ENCODE measurements around the gene NFYC. TPM values are rescaled to one million over a fixed set of nuclear protein-coding genes. Genes with fewer than 3 reads are reported as not detected.
A peak's percentile ranks its signal among the peaks of the same experiment; 100 is the strongest.

NFYC gene
- total RNA-seq, 2 donors from 2014 or later = 60.1 to 71.1 TPM

DNA sequence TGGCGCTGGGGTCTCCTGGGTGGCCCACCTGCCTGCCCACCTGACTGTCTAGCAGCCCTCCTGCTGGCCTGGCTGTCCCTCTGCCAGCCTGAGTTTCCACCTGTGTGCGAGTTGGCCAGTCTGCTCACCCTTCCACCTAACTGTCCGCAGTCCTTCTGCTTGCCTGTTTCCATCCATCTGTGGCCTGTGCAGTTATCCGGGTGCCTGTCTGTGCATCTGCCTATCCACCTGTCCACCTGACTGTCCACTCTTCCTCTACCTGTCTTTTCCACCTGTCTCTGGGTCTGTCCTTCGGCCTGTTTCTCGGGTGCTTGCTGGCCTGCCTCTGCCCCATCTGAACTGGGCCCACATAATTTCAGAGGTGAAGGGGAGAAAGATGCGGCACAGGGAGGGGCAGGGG is 93.9 kb downstream of the NFYC start:
- ATAC-seq = no peak
- intact Hi-C loops (cut with DNase I) = no loop called here
- DNase-seq = no peak

- intact Hi-C loops (cut with DNase I) = no loop called here
- ATAC-seq (no peak), DNase-seq (no peak)
These were observed 94.9 kb downstream of the NFYC start for GRCh38 chr1:40786171-40786994.

DNA sequence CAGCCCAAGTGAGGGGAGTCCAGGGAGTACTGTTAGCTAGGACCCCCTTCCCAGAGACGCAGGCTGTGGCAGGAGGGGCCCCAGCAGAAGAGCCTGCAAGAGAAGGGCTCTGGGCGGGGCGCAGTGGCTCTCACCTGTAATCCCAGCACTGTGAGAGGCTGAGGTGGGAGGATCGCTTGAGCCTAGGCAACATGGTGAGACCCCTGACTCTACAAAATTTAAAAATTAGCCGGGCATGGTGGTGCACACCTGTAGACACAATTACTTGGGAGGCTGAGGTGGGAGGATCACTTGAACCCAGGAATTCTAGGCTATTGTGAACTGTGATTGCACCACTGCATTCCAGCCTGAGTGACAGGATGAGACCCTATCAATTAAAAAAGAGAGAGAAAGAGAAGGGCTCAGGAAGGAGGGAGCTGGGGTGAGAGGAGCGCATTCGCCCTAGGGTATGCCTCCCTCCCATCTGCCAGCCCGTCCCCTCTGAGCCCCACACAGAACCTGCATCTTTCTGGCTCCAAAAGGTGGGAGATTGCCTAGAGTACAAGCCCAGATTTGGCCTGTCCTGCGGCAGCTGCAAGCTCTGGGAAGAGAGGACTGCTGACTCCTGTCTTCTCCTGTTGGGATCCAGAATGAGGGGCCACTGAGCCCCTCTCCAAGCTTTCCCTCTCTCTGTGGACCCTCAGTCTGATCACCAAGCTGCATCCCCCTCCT is 95.6 kb downstream of the NFYC start:
- ATAC-seq = no peak
- DNase-seq = no peak
- intact Hi-C loops (cut with DNase I) = no loop called here

GRCh38 chr1:40787737-40788560 is 96.4 kb downstream of the NFYC start:
- ATAC-seq = no peak
- intact Hi-C loops (cut with DNase I) = no loop called here
- no peak for DNase-seq

DNA sequence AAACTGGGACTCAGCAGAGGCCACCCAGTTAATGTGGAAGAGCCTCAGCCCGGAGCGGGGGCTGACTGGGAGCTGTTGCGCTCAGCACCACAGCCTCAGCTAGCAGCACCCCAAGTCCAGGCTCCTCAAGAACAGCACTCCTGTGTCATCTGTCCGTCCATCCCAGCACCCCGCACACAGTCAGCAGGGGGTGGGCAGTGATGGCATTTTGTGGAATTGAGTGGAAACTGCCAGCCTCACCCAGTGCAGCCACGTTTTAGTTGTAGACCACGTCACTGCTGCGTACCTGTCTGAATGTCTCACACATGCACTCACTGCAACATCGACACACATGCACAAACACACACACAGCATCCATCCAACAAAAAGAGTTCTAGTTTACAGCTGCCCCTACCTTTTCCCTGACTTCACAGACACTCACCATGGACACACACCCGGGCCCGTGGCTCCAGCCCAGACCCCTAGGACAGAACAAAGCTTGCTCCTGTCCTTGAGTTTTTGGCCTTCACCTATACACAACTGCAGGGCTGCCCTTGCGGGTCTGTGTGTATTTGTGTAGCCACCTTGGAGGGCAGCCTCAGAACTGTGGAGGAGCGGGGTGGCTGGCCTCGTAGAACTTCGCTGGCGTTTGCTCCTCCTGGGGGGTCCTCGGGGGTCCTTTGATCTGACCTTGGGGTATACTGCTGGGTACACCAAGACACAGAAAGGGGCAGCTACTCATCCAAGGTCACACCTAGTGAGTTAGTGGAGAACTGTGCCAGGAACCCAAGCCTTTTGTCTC is 97.2 kb downstream of the NFYC start:
- ATAC-seq (no peak), DNase-seq (no peak)
- intact Hi-C loops (cut with DNase I) = no loop called here

DNA sequence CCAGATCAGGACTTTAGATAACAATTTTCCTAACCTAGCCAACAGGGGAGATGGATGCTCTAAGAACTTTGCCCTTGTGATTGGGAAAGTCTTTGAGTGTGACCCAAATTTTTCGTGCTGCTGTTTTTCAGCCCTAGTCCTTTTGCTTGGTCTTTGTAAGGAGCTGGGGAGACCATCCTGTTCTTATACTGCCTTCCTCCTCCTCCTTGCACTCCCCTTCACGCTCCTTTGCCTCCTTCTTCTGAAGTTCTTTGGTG is 97.8 kb downstream of the NFYC start:
- ATAC-seq (no peak), DNase-seq (no peak)
- intact Hi-C loops (cut with DNase I) = no loop called here

- no peak for DNase-seq
- no peak for ATAC-seq
- intact Hi-C loops (cut with DNase I) = no loop called here
These were observed 98.3 kb downstream of the NFYC start for GRCh38 chr1:40789661-40790430.

DNA sequence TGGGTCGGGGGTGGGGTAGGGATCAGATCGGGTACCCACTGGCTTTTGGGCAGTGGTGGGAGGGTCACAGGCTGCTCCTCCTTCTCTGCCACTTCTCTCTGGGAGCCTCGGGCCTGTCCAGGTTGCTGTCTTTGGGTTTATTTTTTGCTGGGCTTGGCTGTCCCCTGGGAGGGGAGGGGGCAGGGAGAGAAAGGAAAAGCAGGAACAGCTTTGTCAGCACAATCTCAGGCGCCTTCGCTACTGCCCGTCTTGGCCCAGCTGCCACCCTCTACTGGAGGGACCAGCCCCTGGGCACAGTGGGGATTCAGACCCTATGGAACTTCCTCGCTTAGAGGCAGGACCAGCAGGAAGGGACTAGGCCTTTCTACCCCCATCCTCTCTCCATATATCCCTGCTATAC is 100.5 kb downstream of the NFYC start:
- intact Hi-C loops (cut with DNase I) = no loop called here
- DNase-seq = no peak
- ATAC-seq = no peak

DNA sequence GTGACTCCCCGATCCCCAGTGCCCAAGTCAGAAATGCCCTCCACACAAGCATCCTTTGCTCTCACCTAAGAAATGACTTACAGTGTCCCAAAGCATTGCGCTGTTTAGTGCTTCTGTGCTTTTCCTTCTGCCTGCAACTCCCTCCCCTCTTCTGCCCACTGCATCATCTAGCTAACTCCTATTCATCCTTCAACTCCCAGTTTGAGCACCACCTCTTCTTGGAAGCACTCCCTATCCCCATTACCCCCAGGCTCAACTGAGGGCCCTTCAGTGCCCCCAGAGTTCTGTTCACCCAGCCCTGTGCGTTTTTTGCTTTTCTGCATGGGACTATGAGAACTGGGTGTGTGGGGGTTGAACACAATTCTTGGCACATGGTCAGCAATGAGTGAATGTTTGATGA is 102.1 kb downstream of the NFYC start:
- ATAC-seq = no peak
- intact Hi-C loops (cut with DNase I) = no loop called here
- no peak for DNase-seq

DNA sequence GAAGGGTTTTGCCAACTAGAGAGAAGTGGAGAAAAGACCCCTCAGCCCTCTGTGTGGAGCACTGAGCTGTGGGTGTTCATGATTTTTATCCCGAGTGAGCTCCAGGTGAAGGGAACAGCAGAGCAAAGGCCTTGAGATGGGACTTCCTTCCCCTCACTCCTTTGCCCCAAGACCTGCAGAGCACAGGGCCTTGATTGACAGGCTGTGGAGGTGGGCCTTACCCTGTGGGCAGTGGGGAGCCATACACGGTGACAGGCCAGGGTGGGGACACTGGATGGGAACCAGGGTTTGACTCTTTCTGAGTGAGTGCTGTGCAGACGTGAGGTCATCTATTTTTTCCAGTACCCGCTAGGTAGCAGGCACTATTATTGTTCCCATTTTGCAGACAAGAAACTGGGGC is 102.5 kb downstream of the NFYC start:
- ATAC-seq (no peak), DNase-seq (no peak)
- intact Hi-C loops (cut with DNase I) = no loop called here

DNA sequence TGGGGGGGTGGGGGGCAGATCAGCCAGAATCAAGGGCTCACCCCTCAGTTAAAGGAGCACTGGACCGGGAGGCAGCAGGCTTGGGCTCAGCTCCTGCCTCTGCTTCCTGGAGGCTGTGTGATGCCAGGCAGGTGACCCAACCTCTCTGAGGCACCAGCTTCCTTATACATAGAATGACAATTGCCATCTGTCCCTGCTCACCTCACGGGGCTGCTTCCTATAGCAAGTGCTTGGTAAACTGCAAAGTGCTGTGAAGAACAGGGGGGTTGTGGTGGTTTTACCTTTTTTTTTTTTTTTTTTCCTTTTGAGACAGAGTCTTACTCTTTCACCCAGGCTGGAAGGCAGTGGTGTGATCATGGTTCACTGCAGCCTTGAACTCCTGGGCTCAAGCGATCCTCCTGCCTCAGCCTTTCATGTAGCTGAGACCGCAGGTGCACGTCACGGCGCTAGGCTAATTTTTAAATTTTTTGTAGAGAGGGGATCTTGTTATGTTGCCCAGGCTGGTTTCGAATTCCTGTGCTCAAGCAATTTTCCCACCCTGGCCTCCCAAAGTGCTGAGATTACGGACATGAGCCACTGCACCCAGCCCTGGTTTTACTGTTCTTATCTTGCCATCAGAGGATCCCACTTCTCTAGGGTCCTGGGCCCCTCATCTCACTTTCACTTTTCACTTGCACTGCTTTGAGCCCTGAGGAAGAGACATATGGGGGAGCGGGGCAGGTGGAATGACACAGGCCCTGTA is 103.6 kb downstream of the NFYC start:
- DNase-seq (no peak), ATAC-seq (no peak)
- intact Hi-C loops (cut with DNase I) = no loop called here

GRCh38 chr1:40795811-40796586 is 104.5 kb downstream of the NFYC start:
- DNase-seq (no peak), ATAC-seq (no peak)
- intact Hi-C loops (cut with DNase I) = no loop called here

GRCh38 chr1:40796939-40797667 is 105.6 kb downstream of the NFYC start:
- ATAC-seq = peak; percentile 43 to 90
- intact Hi-C loops (cut with DNase I) = no loop called here

GRCh38 chr1:40797668-40798010 is 106.1 kb downstream of the NFYC start:
- no peak for ATAC-seq
- intact Hi-C loops (cut with DNase I) = no loop called here
- DNase-seq = no peak

More at GRCh38 chr1:40796939-40797667, 105.6 kb downstream of the NFYC start:
- DNase-seq = peak; percentile 67

DNA sequence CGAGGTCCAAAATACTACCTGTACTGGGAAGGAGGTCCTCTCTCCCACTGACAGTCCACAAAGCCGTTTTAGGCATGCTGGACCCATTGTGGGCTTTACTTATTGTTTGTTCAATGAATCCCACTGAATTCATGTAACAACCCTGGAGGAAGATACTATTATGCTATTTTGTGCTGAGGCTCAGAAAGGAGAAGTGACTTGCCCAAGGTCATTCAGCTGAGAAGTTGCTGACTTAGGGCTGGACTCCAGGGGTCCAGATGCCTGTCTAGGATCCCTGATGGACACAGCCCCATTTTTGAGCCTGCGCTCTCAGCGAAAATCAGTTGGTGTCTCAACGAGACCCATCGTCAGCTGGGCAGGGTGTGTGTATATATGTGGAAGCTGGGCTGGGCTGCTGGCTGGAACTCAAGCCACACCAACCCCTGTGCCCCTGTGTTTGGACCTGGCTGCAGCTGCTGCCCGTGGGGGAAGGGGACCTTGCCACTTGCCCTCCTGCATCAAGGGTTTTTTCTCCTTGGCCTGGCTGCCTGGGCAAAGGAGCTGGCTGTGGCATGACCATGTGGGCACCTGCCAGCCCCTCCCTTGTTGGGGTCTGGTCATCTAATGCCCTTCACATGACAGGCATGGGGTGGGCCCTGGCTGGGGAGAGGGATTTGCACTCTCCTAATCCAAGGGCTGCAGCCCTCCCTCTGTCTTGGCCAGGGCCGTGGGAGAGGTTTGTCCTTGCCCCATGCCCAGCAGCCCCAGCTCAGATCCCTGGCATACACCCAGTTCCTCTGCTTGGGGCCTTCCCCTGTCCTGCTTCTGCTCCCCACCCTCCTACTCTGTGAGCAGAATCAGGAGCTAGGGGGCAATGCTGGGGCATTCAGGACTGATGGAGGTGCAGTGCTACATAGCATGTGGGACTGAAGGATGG is 107.1 kb downstream of the NFYC start:
- no peak for ATAC-seq

More for the DNA sequence above, 107.1 kb downstream of the NFYC start:
- intact Hi-C loops (cut with DNase I) = no loop called here
- no peak for DNase-seq

All from left cardiac atrium (tissue), 4 donors.